NT2/D1 (cell line): ENCODE data around the gene EDAR.

ENCODE experiments used
- SUZ12 ChIP-seq: IDR thresholded peaks from 2 replicates; pipeline ENCODE4 v1.6.1; 2011; ENCODE audit not compliant: insufficient read length, insufficient read depth; ENCODE audit errors: extremely low read depth
- YY1 ChIP-seq: IDR thresholded peaks from 2 replicates; pipeline ENCODE4 v1.6.1; 2011; ENCODE audit not compliant: insufficient read length, insufficient read depth
- ZNF274 ChIP-seq: IDR thresholded peaks from 2 replicates; pipeline ENCODE4 v1.6.1; 2011; ENCODE audit warnings: mild to moderate bottlenecking, low read depth, low read length

GRCh38 chr2:108852375-108852774, 136.6 kb downstream of the EDAR start:
- TF ChIP-seq SUZ12: no peak
- TF ChIP-seq ZNF274: no peak
- no peak for TF ChIP-seq YY1
